HUES48 (cell line): ENCODE results near the gene EFCAB12.
"Not testable (repeated sequence)": the region's sequence is repeated elsewhere in the genome, so short reads cannot be mapped to it uniquely, and the experiment has no call there.

ENCODE experiments used
- H3K27ac ChIP-seq: one replicate; pipeline ENCODE4 v1.7.0; 2013; ENCODE audit warnings: low read depth, low read length, inconsistent platforms
- H3K27me3 ChIP-seq: 2 replicates; pipeline ENCODE4 v1.6.1; 2013; ENCODE audit warnings: mild to moderate bottlenecking, low read length; ENCODE audit not compliant: control insufficient read depth, insufficient read depth
- H3K36me3 ChIP-seq: 2 replicates; pipeline ENCODE4 v1.6.1; 2013; ENCODE audit warnings: low read length; ENCODE audit not compliant: control insufficient read depth, insufficient read depth
- H3K4me1 ChIP-seq: 2 replicates; pipeline ENCODE4 v1.6.1; 2013; ENCODE audit warnings: mild to moderate bottlenecking, low read length; ENCODE audit not compliant: control insufficient read depth, insufficient read depth
- H3K4me3 ChIP-seq: 2 replicates; pipeline ENCODE4 v1.5.1; 2013; ENCODE audit warnings: mild to moderate bottlenecking, low read depth, low read length
- H3K9ac ChIP-seq: 2 replicates; pipeline ENCODE4 v1.6.1; 2013; ENCODE audit warnings: mild to moderate bottlenecking, low read depth, low read length, moderate library complexity
- H3K9me3 ChIP-seq: 2 replicates; pipeline ENCODE4 v1.6.1; 2013; ENCODE audit warnings: low read length; ENCODE audit not compliant: control insufficient read depth, insufficient read depth

The EFCAB12 gene

GRCh38 chr3:129421236-129421883 lies 7.1 kb downstream of the EFCAB12 start:
- no peaks in the 10 kb centered on the region for H3K9me3 ChIP-seq
- H3K36me3 ChIP-seq: no peaks in the 10 kb centered on the region
- H3K27ac ChIP-seq: no peak overlapping the region
- no peak overlapping the region for H3K9ac ChIP-seq
- no peaks in the 10 kb centered on the region for H3K27me3 ChIP-seq
- H3K4me3 ChIP-seq: no peak overlapping the region
- peaks cover 24% of the 10 kb centered on the region for H3K4me1 ChIP-seq

- Histone ChIP-seq H3K4me3 (no peak overlapping the region), H3K36me3 (no peaks in the 10 kb centered on the region), H3K4me1 (peaks cover 11% of the 10 kb centered on the region; the same call in 1 of the 2 replicates), H3K9me3 (no peaks in the 10 kb centered on the region), H3K9ac (no peak overlapping the region), H3K27me3 (no peaks in the 10 kb centered on the region), H3K27ac (no peak overlapping the region)
Observed at GRCh38 chr3:129419476-129419875, 9.0 kb downstream of the EFCAB12 start.

- Histone ChIP-seq H3K27ac (no peak overlapping the region), H3K9ac (no peak overlapping the region), H3K4me1 (0 out of 2 replicates have a peak, but pooled peaks cover 4% of the 10 kb centered on the region), H3K9me3 (no peaks in the 10 kb centered on the region), H3K36me3 (no peaks in the 10 kb centered on the region), H3K4me3 (no peak overlapping the region), H3K27me3 (no peaks in the 10 kb centered on the region)
Observed at GRCh38 chr3:129418041-129418973, 10.1 kb downstream of the EFCAB12 start.

GRCh38 chr3:129417326-129417725 lies 11.1 kb downstream of the EFCAB12 start:
- Histone ChIP-seq H3K36me3 (no peaks in the 10 kb centered on the region), H3K4me1 (0 out of 2 replicates have a peak, but pooled peaks cover 4% of the 10 kb centered on the region), H3K27ac (no peak overlapping the region), H3K27me3 (no peaks in the 10 kb centered on the region), H3K9me3 (no peaks in the 10 kb centered on the region), H3K9ac (no peak overlapping the region), H3K4me3 (no peak overlapping the region)

GRCh38 chr3:129416415-129416814 lies 12.0 kb downstream of the EFCAB12 start:
- Histone ChIP-seq H3K4me3 (no peak overlapping the region), H3K4me1 (0 out of 2 replicates have a peak, but pooled peaks cover 4% of the 10 kb centered on the region), H3K9me3 (no peaks in the 10 kb centered on the region), H3K9ac (no peak overlapping the region), H3K27ac (no peak overlapping the region), H3K27me3 (no peaks in the 10 kb centered on the region), H3K36me3 (no peaks in the 10 kb centered on the region)

- Histone ChIP-seq H3K4me1 (0 out of 2 replicates have a peak, but pooled peaks cover 4% of the 10 kb centered on the region), H3K27me3 (no peaks in the 10 kb centered on the region), H3K9ac (no peak overlapping the region), H3K27ac (no peak overlapping the region), H3K36me3 (no peaks in the 10 kb centered on the region), H3K4me3 (no peak overlapping the region), H3K9me3 (no peaks in the 10 kb centered on the region)
Observed at GRCh38 chr3:129415830-129416229, 12.6 kb downstream of the EFCAB12 start.

- 0 out of 2 replicates have a peak, but pooled peaks cover 4% of the 10 kb centered on the region for H3K4me1 ChIP-seq
- H3K9ac ChIP-seq: no peak overlapping the region
- H3K27me3 ChIP-seq: no peaks in the 10 kb centered on the region
- H3K4me3 ChIP-seq: no peak overlapping the region
- no peaks in the 10 kb centered on the region for H3K36me3 ChIP-seq
- no peaks in the 10 kb centered on the region for H3K9me3 ChIP-seq
- no peak overlapping the region for H3K27ac ChIP-seq
Observed at GRCh38 chr3:129415378-129415777, 13.1 kb downstream of the EFCAB12 start.

- no peak overlapping the region for H3K4me3 ChIP-seq
- no peak overlapping the region for H3K9ac ChIP-seq
- no peak overlapping the region for H3K27ac ChIP-seq
- no peaks in the 10 kb centered on the region for H3K9me3 ChIP-seq
- H3K27me3 ChIP-seq: no peaks in the 10 kb centered on the region
- H3K4me1 ChIP-seq: 0 out of 2 replicates have a peak, but pooled peaks cover 4% of the 10 kb centered on the region
- no peaks in the 10 kb centered on the region for H3K36me3 ChIP-seq
Observed at GRCh38 chr3:129413687-129414506, 14.5 kb downstream of the EFCAB12 start.

GRCh38 chr3:129413238-129413637 lies 15.2 kb downstream of the EFCAB12 start:
- H3K36me3 ChIP-seq, H3K4me3 ChIP-seq, H3K9ac ChIP-seq, H3K27me3 ChIP-seq, H3K4me1 ChIP-seq, H3K27ac ChIP-seq, H3K9me3 ChIP-seq: not testable (repeated sequence)

- H3K4me1 ChIP-seq: no peaks in the 10 kb centered on the region
- no peak overlapping the region for H3K4me3 ChIP-seq
- no peak overlapping the region for H3K27ac ChIP-seq
- H3K9ac ChIP-seq: no peak overlapping the region
- no peaks in the 10 kb centered on the region for H3K27me3 ChIP-seq
- no peaks in the 10 kb centered on the region for H3K36me3 ChIP-seq
- no peaks in the 10 kb centered on the region for H3K9me3 ChIP-seq
Observed at GRCh38 chr3:129412542-129413198, 15.8 kb downstream of the EFCAB12 start.
